ENCODE data around the gene CYP4F8.

CYP4F8 gene

GRCh38 chr19:15635016-15635805, 20.2 kb downstream of the CYP4F8 start:
- TF ChIP-seq GABPA (IDR thresholded peaks at IDR 0.05; ENCODE audit: low read depth) (no peak), POLR2AphosphoS5 (IDR thresholded peaks at IDR 0.05; ENCODE audit: low read depth) (no peak), SPI1 (IDR thresholded peaks at IDR 0.05; ENCODE audit: borderline replicate concordance, low read depth) (no peak), REST (IDR thresholded peaks at IDR 0.05; ENCODE audit: insufficient replicate concordance, low read depth) (no peak)
- TF ChIP-seq, protein P1, sequence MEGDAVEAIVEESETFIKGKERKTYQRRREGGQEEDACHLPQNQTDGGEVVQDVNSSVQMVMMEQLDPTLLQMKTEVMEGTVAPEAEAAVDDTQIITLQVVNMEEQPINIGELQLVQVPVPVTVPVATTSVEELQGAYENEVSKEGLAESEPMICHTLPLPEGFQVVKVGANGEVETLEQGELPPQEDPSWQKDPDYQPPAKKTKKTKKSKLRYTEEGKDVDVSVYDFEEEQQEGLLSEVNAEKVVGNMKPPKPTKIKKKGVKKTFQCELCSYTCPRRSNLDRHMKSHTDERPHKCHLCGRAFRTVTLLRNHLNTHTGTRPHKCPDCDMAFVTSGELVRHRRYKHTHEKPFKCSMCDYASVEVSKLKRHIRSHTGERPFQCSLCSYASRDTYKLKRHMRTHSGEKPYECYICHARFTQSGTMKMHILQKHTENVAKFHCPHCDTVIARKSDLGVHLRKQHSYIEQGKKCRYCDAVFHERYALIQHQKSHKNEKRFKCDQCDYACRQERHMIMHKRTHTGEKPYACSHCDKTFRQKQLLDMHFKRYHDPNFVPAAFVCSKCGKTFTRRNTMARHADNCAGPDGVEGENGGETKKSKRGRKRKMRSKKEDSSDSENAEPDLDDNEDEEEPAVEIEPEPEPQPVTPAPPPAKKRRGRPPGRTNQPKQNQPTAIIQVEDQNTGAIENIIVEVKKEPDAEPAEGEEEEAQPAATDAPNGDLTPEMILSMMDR (IDR thresholded peaks at IDR 0.05; ENCODE audit: insufficient read depth, low read length): no peak
- DNase-seq (ENCODE audit: low read depth in 1 of 2, low spot score in 1 of 2): peak in 1 of 2 experiments; percentile 59
- H3K4me3 ChIP-seq (replicated peaks; ENCODE audit: insufficient read depth, low read length): no peak overlapping the region
- no peaks in the 10 kb centered on the region for H3K27me3 ChIP-seq (ENCODE audit: insufficient read depth, poor library complexity, severe bottlenecking)
- peak overlapping the region; percentile 68 for H3K27ac ChIP-seq (replicated peaks)

- Histone ChIP-seq H3K4me3 (replicated peaks; ENCODE audit: insufficient read depth, low read length) (no peak overlapping the region), H3K27ac (replicated peaks) (peak overlapping the region; percentile 68), H3K27me3 (ENCODE audit: insufficient read depth, poor library complexity, severe bottlenecking) (no peaks in the 10 kb centered on the region)
- TF ChIP-seq POLR2AphosphoS5 (IDR thresholded peaks at IDR 0.05; ENCODE audit: low read depth): no peak
- TF ChIP-seq SPI1 (IDR thresholded peaks at IDR 0.05; ENCODE audit: borderline replicate concordance, low read depth): no peak
- no peak for TF ChIP-seq GABPA (IDR thresholded peaks at IDR 0.05; ENCODE audit: low read depth)
- TF ChIP-seq REST (IDR thresholded peaks at IDR 0.05; ENCODE audit: insufficient replicate concordance, low read depth): no peak
- TF ChIP-seq, protein P1 (IDR thresholded peaks at IDR 0.05; ENCODE audit: insufficient read depth, low read length): no peak
- no peak for DNase-seq (ENCODE audit: low read depth in 1 of 2, low spot score in 1 of 2)
Observed at GRCh38 chr19:15636026-15636425, 21.0 kb downstream of the CYP4F8 start.

DNA sequence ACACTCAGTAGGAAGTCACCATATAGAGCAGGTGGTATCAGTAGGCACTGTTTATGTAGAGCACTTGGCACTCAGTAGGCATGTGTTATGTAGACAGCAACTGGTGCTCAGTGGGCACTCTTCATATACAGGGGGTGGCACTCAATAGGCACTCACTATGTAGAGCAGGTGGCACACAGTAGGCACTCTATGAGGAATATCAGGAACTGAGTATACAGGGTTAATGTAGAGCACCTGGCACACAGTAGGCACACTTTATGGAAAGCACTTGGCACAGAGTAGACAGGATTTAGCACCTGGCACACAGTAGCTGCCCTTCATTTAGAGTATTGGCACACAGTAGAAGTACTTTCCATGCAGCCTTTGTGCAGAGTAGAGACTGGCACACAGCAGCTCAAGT, 24.6 kb downstream of the CYP4F8 start:
- TF ChIP-seq REST (IDR thresholded peaks at IDR 0.05; ENCODE audit: insufficient replicate concordance, low read depth) (no peak), GABPA (IDR thresholded peaks at IDR 0.05; ENCODE audit: low read depth) (no peak), SPI1 (IDR thresholded peaks at IDR 0.05; ENCODE audit: borderline replicate concordance, low read depth) (no peak), POLR2AphosphoS5 (IDR thresholded peaks at IDR 0.05; ENCODE audit: low read depth) (no peak)
- TF ChIP-seq, protein P1 (IDR thresholded peaks at IDR 0.05; ENCODE audit: insufficient read depth, low read length): no peak
- no peaks in the 10 kb centered on the region for H3K27me3 ChIP-seq (ENCODE audit: insufficient read depth, poor library complexity, severe bottlenecking)

More for the DNA sequence above, 24.6 kb downstream of the CYP4F8 start:
- no peak for DNase-seq (ENCODE audit: low read depth in 1 of 2, low spot score in 1 of 2)
- H3K27ac ChIP-seq (replicated peaks): no peak overlapping the region
- no peak overlapping the region for H3K4me3 ChIP-seq (replicated peaks; ENCODE audit: insufficient read depth, low read length)

Measured in HL-60 (cell line).